GM12878 (cell line): ENCODE results near the gene GPC5.

Experiments used
- CHD2 ChIP-seq: IDR thresholded peaks from 2 replicates; pipeline ENCODE4 v1.6.1; 2011; ENCODE audit warnings: low read depth, low read length, improper control_type of control experiment, borderline replicate concordance
- CTCF ChIP-seq, 3 experiments: IDR thresholded peaks in 2 of 3; conservative IDR thresholded peaks in 1 of 3; 2 replicates each; pipeline ENCODE4 v1.5.1; 2011; ENCODE audit warnings: low read depth in 3 of 3, low read length in 3 of 3, mild to moderate bottlenecking in 3 of 3, control low read depth in 2 of 3, moderate library complexity in 2 of 3, inconsistent platforms in 1 of 3, mixed read lengths in 1 of 3; ENCODE audit not compliant: control insufficient read depth in 2 of 3, insufficient read depth in 1 of 3; ENCODE audit errors: extremely low read depth in 1 of 3
- HDAC2 ChIP-seq: fragments of 200-600 bp; sonication (generic); IDR thresholded peaks from 2 replicates; pipeline ENCODE4 v1.6.1; 2017
- NRF1 ChIP-seq: conservative IDR thresholded peaks from 2 replicates; pipeline ENCODE4 v1.6.1; 2011; ENCODE audit warnings: mild to moderate bottlenecking, low read depth, low read length, improper control_type of control experiment

GRCh38 chr13:92315265-92315664 is 916.8 kb downstream of the GPC5 start:
- TF ChIP-seq CHD2: no peak
- no peak for TF ChIP-seq CTCF (IDR thresholded peaks at IDR 0.05 in 2 of 3, conservative IDR thresholded peaks at IDR 0.05 in 1 of 3; ENCODE audit: control insufficient read depth in 2 of 3, extremely low read depth in 1 of 3, insufficient read depth in 1 of 3, low read depth in 3 of 3, low read length in 3 of 3)
- no peak for TF ChIP-seq NRF1
- TF ChIP-seq HDAC2: no peak
